ENCODE measurements around the gene SART3.
A peak's percentile ranks its signal among the peaks of the same experiment; 100 is the strongest.

DNA sequence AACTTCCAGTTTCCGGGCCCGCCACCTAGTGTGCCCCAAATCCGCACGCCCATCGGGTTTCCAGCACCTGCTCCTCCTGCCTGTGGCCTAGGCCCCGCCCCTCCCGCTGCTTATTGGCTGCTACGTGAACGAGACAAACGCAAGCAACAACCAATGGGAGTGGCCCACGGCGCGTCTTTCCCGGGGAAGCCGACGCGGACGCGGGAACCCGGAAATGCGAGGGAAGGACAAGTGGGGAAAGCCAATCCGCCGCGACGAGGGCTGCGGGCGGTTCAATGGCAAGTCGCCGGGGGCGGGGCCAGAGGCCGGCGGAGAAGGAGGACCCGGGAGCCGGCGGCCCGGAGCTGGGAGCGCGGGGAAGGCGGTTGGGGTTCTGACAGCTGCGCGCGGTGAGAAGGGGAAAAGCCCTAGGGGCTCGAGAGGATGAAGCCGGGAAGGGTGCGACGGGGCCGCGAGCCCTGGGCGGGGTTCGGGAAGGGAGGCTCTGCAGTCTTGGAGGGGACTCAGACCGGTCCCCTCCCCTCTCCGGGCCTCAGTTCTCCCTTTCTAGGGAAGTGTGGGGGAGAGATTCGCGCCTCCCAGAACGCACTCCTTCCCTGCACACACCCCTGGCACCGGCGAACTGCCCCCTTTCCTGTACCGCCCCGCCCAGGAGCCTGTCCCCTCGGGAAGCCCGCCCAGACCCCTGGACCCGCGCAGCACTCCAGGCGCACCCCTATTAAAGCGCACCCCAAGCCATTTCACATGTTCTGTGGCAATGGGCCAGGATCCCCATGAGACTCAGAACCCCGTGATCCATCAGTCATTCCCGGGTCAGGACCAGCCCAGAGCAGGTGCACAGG is 45.8 kb downstream of the SART3 start, which contains the start of gene FICD:
- TF ChIP-seq EZH2 (IDR thresholded peaks at IDR 0.05; ENCODE audit: low read depth, low read length, severe bottlenecking) (no peak), GABPA (IDR thresholded peaks at IDR 0.05; ENCODE audit: borderline replicate concordance, insufficient read depth, low read length) (peak; percentile 52; the same call in 1 of the 2 replicates), EGR1 (IDR thresholded peaks at IDR 0.05; ENCODE audit: borderline replicate concordance, low read depth, low read length) (no peak), MAFK (IDR thresholded peaks at IDR 0.05; ENCODE audit: low read depth, low read length) (no peak), FOSL1 (IDR thresholded peaks at IDR 0.05; ENCODE audit: insufficient read depth, low read depth, low read length) (no peak), CHD2 (IDR thresholded peaks at IDR 0.05; ENCODE audit: low read length) (peak; percentile 86), POLR2A (IDR thresholded peaks at IDR 0.05; ENCODE audit: control extremely low read depth in 1 of 2, low read depth in 2 of 2, low read length in 2 of 2) (peak; percentile 51 to 52), CEBPB (IDR thresholded peaks at IDR 0.05; ENCODE audit: low read depth, low read length) (no peak)

Data from H1 (cell line).